ENCODE results near the gene MICAL3.

DNA sequence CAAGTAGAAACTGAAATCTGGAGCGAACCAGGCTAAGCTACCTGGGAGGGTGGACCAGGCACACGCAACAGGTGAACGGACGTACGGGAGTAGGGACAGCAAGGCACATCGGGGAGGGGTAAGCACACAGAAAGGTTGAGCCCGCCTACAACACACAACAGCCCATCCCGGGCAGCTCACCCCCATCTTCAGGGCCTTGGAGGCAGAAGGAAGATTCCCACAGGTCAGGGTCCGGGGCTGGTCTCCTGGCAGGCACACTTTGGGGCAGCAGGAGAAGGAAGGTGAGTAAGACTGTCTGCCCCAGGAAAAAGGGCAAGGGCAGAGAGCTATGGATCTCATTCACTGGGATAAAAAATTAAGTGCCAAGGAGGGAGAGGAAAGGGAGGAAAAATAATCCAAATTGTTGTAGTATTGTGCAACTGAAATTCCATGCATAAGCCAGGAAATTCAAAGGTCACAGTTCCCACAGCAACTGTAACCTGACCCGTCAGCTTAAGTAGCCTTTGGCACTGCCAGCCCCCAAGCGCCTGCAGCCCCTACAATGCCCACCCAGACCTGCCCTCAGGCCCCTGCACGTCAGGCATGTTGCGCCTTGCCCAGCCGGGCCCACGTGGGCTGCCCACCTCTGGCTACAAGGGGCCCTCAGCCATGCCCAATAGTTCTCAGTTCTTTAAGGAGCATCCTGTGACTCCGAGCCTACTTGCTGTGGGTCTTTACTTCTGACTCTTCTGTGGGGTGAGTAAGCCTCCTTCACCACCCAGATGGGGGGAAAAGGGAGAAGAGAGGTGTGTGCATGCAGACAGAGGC lies 51.8 kb downstream of the MICAL3 start:
- TF ChIP-seq ESRRA (IDR thresholded peaks at IDR 0.05; ENCODE audit: borderline replicate concordance, low read length) (no peak), RFX5 (IDR thresholded peaks at IDR 0.05) (no peak), POLR2A (IDR thresholded peaks at IDR 0.05; ENCODE audit: low read length) (no peak), KDM1A (IDR thresholded peaks at IDR 0.05; ENCODE audit: low read depth) (no peak)
- TF ChIP-seq, protein P1, sequence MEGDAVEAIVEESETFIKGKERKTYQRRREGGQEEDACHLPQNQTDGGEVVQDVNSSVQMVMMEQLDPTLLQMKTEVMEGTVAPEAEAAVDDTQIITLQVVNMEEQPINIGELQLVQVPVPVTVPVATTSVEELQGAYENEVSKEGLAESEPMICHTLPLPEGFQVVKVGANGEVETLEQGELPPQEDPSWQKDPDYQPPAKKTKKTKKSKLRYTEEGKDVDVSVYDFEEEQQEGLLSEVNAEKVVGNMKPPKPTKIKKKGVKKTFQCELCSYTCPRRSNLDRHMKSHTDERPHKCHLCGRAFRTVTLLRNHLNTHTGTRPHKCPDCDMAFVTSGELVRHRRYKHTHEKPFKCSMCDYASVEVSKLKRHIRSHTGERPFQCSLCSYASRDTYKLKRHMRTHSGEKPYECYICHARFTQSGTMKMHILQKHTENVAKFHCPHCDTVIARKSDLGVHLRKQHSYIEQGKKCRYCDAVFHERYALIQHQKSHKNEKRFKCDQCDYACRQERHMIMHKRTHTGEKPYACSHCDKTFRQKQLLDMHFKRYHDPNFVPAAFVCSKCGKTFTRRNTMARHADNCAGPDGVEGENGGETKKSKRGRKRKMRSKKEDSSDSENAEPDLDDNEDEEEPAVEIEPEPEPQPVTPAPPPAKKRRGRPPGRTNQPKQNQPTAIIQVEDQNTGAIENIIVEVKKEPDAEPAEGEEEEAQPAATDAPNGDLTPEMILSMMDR (IDR thresholded peaks at IDR 0.05), result no peak
